A549 treated with ZK216348 at 1 μM for 4 hours (cell line): ENCODE data around the gene FHIP1A. TPM values are rescaled to one million over a fixed set of nuclear protein-coding genes. Genes with fewer than 3 reads are reported as not detected.

ENCODE experiments used
- total RNA-seq: library from RNA; stranded (reverse); fragments of 200-300 nt; extraction: Qiagen RNA extraction; gene quantifications from 5 replicates; pipeline ENCODE4 v1.2.3, GENCODE V29; 2022; ENCODE audit warnings: low read depth

Gene FHIP1A
- 0.07 to 0.47 TPM (median 0.18 TPM) in 5 replicates for total RNA-seq

DNA sequence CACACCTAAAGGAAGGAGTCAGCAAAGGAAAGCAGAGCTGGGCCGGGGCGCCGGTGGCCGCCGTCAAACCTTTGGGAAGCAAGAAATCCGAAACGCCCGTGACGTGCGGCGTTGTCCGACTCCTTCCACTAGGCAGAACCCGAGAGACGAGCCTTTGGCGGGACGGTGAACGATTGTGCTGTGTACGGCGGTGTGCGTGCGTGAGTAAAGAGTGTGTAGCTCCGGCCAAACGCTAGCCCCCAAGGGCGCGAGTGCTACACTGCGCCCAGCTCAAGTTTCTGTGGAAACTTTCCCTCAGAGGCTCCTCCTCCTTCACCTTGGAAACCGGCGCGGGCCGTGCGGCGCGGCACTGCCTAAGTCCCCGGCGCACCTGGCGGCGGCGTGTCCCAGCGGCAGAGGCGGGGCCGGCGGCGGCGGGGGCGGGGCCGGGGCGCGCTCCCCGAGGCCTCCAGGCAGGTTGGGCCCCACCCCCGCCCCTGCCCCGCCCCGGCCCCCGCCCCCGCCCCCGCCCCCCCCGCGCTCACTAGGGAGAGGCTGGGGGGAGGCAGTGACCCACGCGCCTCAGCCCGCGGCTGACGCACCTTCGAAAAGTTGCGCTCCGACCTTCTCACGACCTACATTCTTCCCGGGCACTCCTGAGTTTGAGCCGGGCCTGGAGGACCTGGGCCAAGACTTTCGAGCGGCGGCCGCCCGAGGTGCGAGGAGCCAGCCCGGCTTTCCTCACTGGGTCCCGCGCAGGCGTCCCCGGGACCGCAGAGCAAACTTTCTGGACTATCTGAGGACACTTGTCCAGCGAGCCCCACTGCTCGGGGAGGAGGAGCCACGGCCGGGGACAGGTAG lies at the start of gene FHIP1A:
FHIP1A (plus strand) TSS at position 547 of the 840 bp plus-strand sequence. CDS start 157,084 bp downstream, outside the sequence.

Other genes starting within 250 kb of the FHIP1A start
- not detected in 5 replicates for gene PRSS48, start 132.0 kb upstream of the FHIP1A start, total RNA-seq
- 19.4 to 25.8 TPM (median 24.6 TPM) in 5 replicates for gene SH3D19, start 83.6 kb upstream of the FHIP1A start, total RNA-seq